ENCODE measurements around the gene PSMG3.
A peak's percentile ranks its signal among the peaks of the same experiment; 100 is the strongest.

Gene PSMG3, protein sequence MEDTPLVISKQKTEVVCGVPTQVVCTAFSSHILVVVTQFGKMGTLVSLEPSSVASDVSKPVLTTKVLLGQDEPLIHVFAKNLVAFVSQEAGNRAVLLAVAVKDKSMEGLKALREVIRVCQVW

GRCh38 chr7:1569833-1570632 is at the start of gene PSMG3:
Gene PSMG3 (minus strand): TSS chr7:1570032. CDS start chr7:1569339, 693 bp downstream.
- peak within 1 kb of the TSS; percentile 81 for H3K27ac Mint-ChIP-seq
- DNase-seq: peak; percentile 85
- H3K27me3 Mint-ChIP-seq (ENCODE audit: low read depth, poor library complexity): peaks cover 3% of the 10 kb centered on the region
- H3K4me1 Mint-ChIP-seq: peaks cover 53% of the 10 kb centered on the region
- H3K36me3 Mint-ChIP-seq (ENCODE audit: low read depth): peaks cover 16% of the 10 kb centered on the region
- peak; percentile 16 for TF ChIP-seq CTCF (IDR thresholded peaks at IDR 0.05)
- H3K9me3 Mint-ChIP-seq: no peaks in the 10 kb centered on the region
- H3K4me3 Mint-ChIP-seq: peak within 1 kb of the TSS; percentile 90

- no peak for DNase-seq
- no peaks in the 10 kb centered on the region for H3K36me3 Mint-ChIP-seq (ENCODE audit: low read depth)
- H3K27me3 Mint-ChIP-seq (ENCODE audit: low read depth, poor library complexity): peaks cover 15% of the 10 kb centered on the region
- peaks cover 11% of the 10 kb centered on the region for H3K4me1 Mint-ChIP-seq
- peaks cover 19% of the 10 kb centered on the region for H3K9me3 Mint-ChIP-seq
- TF ChIP-seq CTCF (IDR thresholded peaks at IDR 0.05): no peak
- H3K27ac Mint-ChIP-seq: no peak overlapping the region
- no peak overlapping the region for H3K4me3 Mint-ChIP-seq
Measured at GRCh38 chr7:1618475-1618874, 48.6 kb upstream of the PSMG3 start.

DNA sequence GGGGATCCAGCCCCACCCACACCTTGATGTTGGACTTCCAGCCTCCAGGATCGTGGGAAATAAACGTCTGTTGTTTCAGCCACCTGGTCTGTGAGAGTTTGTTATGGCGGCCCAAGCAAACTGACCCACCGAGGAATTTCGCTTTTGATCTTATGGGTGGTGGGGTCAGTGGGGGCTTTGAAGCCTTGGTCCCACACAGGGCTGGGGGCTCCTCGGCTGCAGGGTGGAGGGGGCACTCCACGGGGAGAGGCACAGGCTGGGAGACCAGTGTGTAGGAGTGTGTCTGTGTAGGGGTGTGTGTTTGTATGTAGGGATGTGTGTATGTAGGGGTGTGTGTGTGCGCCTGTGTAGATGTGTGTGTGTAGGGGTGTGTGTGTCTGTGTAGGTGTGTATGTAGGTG is 48.1 kb upstream of the PSMG3 start:
- TF ChIP-seq CTCF (IDR thresholded peaks at IDR 0.05): no peak
- peaks cover 15% of the 10 kb centered on the region for H3K27me3 Mint-ChIP-seq (ENCODE audit: low read depth, poor library complexity)
- peaks cover 11% of the 10 kb centered on the region for H3K4me1 Mint-ChIP-seq
- no peak for DNase-seq
- H3K36me3 Mint-ChIP-seq (ENCODE audit: low read depth): no peaks in the 10 kb centered on the region
- no peak overlapping the region for H3K27ac Mint-ChIP-seq
- H3K9me3 Mint-ChIP-seq: peaks cover 19% of the 10 kb centered on the region
- no peak overlapping the region for H3K4me3 Mint-ChIP-seq

GRCh38 chr7:1616741-1617140 is 46.9 kb upstream of the PSMG3 start:
- no peaks in the 10 kb centered on the region for H3K36me3 Mint-ChIP-seq (ENCODE audit: low read depth)
- TF ChIP-seq CTCF (IDR thresholded peaks at IDR 0.05): no peak
- H3K27ac Mint-ChIP-seq: no peak overlapping the region
- H3K9me3 Mint-ChIP-seq: peaks cover 19% of the 10 kb centered on the region
- H3K27me3 Mint-ChIP-seq (ENCODE audit: low read depth, poor library complexity): peaks cover 25% of the 10 kb centered on the region
- DNase-seq: no peak
- peaks cover 17% of the 10 kb centered on the region for H3K4me1 Mint-ChIP-seq
- no peak overlapping the region for H3K4me3 Mint-ChIP-seq

DNA sequence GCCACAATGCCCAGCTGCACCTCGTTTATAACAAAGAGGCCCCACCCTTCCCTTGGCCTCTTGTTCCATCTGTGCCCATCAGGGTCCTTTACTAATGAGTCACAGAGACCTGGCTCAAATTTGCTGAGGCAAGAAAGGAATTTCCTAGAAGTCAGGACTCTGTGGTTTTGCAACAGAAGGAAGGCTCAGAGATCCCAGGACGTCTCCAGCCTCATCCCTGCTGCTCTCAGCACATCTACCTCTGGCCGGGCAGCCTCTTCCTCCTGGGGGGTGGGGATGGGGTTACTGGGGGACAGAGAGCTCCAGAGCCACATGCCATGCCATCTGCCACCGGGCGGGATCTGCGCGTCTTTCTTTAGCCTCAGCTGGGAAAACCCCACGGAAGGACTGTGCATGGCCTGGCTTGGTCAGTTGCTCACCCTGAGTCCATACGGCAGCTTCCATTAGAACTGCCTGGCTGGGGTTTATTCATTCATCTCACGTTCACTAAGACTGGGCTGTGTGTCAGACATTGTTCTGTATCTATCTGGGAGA is 41.9 kb upstream of the PSMG3 start:
- Mint-ChIP-seq H3K4me1 (peaks cover 27% of the 10 kb centered on the region), H3K36me3 (ENCODE audit: low read depth) (no peaks in the 10 kb centered on the region), H3K4me3 (no peak overlapping the region), H3K27ac (no peak overlapping the region), H3K9me3 (peaks cover 12% of the 10 kb centered on the region), H3K27me3 (ENCODE audit: low read depth, poor library complexity) (peaks cover 33% of the 10 kb centered on the region)
- no peak for TF ChIP-seq CTCF (IDR thresholded peaks at IDR 0.05)
- no peak for DNase-seq

All from nephron progenitor cell (in vitro differentiated cells).